Fibroblast of upper back skin (primary cell): ENCODE results near the gene PRLR.

ENCODE experiments used
- DNase-seq: peaks from one replicate; pipeline ENCODE4 v3.0.0-alpha.2; 2013

Gene PRLR

DNA sequence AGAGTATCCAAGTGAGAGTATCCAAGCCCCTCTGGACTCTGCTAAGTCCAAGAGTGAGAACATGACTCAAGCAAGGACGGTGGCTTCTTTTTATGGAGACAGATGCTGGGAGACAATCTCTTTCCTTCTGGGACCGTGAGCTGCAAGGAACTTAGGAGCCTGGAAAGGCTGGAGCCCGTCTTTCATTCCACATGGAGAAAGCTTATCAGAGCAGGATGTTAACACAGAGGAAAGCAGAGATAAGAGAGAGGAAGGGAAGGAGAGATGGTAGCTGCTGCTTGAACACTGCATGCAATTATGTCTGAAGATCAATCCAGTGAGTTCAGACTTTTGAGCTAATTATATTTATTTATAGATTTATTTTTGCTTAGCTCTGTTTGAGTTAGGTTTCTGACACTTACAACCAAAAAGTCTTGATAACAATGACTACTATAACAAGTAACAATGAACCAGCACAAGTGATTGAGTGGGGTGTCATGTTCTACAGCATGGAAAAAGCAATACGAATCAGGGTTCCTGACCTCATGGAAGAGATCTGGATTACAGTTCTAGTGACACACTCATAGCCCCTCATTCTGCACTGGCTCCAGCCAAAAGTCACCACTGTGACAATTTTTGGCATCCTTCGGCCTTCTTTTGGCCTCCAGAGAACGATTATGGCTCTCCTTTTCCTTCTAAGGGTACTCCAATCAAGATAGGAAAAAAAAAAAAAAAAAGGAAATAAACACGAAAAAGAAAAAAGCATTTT is 71.5 kb downstream of the PRLR start:
- DNase-seq: no peak

DNA sequence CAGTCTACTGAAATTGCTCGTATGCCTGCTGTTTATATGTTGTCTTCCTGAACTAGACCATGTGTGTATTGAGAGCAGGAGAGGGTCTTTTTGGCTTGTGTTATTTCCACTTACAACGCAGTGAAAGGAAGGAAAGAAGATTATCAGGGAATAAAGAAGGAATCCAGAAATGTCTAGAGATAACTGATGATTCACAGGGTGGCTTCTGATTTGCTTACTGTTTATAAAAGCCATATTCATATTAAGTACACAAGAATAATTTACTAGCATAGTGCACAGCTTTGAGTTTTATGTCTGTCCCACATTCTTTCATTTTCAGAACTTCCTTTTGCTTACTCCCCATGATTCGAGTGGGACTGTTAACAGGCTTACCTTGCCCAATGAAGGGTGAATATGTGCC is 72.1 kb downstream of the PRLR start:
- DNase-seq: no peak

DNA sequence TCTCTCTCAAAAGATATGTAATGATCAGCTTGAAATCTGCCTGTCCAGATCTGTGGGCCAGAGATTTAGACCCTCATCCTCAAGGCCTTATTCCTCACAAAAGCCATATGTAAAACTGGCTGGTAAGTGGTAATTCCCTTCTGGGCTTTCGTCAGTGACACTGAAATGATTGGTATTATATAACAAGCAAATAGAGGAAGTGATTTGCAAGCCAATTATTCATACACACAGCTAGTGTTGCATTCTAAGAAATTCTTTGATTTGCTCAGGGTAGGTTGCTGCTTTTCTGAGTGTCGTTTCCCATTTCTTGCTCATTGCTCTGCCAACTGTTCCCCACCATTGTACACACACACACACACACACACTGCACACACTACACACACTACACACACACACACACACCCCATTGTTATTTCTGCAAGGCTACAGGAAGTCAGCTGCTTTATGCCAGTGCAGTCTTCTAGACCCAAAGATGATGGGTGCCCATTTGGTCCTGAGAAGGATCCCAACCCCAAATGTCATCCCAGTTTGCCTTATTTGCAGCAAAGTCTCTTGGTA is 76.8 kb downstream of the PRLR start:
- DNase-seq: no peak

DNA sequence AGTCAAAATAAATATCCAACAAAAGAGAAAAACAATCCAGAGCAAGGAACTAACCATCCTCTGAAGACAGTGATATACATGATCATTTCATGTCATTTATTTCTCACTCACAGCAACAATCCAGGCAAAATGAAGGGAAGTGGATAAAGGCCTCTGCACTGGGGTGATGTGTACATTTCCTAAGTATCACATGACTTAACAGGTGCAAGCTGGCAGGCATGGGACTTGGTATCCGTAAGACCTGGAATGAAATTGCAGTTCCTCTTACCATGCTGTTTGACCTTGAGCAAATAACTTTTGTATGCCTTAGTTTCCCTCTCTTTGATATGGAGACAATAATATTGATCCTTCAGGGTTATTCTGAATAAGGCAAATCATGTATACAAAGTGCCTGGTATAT is 77.6 kb downstream of the PRLR start:
- DNase-seq: no peak

DNA sequence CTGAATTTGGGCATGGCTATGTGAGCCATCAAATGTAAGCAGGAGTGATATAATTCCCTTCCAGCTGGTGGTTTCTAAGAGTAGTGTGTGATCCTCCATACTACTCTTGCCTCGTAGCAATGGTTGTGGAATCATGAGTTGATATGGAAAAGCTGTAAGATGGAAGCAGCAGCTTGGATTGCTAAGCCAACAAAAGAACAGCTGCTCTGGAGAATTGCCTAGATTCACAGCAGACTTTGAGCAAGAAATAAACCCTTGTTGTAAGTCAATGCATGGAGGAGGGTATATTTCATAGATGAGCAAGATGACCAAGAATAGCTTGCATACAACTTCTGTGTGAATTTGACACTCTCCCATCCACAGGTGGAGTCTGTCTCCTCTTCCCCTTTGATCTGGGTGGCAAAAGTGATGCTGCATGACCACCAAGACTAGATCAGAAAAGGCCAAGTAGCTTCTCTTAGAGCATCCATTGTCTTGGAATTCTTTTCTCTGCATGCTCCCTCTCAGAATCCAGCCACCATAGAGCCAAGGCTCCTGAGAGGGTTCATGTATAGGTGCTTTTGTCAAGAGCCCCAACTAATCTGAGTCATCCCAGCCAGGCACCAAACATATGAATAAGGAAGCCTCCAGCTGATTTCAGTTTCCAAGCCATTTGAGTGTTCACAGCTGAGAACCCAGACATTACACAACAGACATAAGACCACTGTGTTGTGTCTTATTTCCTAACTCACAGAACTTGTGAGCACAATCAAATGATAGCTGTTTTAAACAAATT is 79.0 kb downstream of the PRLR start:
- DNase-seq: no peak

DNA sequence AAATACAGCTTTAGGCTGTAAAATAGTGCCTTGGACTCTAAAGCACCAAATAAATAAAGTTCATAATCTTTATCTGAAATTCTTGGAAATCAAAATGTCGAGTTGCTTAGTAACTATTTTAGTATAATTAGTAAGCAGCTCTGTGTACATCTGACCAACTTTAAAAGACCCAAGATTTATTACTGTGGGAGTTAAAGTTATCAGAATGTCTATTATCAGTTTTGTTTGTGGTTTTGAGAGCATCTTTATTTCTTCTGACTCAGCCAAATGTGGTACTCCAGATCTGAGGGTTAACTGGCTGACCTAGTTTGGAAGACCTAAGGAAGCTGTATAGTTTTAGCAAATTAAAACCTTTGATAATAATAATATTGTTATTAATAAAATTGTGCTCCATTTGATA is 81.2 kb downstream of the PRLR start:
- DNase-seq: no peak

DNA sequence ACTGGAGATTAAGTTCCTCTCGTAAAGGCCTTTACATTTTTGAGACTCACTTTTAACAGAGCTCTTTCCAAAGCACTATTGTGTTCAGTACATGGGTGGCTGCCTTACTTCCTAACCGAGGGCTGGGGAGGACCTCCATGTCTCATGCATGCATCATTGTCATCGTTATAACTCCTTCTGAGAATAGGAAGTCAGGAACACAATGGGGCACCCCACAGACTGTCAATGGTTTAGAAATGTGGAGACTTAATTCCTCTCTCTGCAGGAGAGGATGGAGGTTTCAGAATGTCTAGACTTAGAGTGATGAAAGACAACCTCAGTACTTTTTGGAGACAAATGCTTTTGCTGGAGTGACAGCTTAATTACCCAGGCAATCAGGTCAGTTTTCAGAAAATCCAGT is 83.9 kb downstream of the PRLR start:
- no peak for DNase-seq

DNA sequence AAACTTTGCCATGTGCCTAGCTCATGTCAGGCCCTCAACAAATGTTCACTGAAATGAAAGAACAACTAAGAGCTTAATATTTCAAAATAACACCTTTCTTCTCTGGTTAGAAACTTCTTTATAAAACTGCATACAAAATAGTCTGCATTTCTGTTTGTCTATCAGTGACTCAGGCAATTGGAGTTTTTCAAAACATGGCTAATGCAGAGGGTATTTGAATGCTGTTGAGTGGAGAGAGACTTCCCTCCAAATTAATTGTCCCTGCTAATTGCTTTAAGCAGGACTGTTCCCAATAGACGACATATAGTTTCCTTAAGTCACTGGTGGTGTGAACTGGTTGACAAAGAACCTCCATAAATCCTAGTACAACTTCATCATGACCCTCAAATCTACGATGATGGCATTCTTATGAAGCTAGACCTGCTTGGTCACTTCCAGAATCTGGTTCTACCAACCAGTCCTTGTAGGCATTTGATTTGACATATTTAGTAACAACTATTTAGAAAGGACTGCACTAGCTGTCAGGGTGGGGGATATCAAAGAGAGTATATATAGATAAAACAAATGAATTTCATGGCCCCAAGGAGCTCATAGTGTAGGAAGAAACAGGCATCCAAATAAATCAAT is 84.5 kb downstream of the PRLR start:
- no peak for DNase-seq

DNA sequence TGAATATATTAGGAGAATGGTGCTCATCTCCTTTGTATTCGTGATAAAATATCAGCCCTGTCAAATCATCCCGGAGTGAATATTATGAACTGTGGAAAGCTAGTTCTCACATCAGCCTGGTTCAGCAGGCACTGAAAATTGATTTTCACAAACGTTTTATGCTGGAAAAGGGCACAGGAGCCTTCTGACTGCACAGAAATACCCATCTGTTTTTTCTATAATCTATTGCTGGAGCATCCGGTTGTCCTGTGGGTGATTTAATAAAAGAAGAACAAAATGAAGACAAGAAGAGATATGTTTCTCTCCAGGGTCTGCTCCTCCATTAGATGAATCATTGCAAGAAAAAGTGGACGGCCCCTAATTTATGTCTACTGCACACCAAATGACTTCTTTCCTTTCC is 85.3 kb downstream of the PRLR start:
- no peak for DNase-seq

DNA sequence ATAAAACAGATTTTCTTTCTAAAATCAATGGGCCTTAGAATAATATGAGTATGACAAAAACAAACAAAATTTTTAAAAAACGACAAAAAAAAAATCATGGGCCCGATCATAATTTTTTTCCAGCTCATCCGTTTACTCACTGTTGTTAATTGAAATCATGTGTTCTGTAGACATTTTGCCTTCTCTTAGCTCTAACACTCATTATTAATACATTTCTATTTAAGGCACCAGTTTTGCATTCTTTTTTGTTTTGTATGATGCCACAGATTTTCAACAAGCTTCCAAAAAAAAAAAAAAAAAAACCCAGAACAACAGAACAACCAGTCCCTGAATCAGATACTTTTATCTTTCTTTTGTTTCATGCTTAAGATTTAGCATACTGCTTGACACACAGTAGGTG is 86.4 kb downstream of the PRLR start:
- DNase-seq: no peak

DNA sequence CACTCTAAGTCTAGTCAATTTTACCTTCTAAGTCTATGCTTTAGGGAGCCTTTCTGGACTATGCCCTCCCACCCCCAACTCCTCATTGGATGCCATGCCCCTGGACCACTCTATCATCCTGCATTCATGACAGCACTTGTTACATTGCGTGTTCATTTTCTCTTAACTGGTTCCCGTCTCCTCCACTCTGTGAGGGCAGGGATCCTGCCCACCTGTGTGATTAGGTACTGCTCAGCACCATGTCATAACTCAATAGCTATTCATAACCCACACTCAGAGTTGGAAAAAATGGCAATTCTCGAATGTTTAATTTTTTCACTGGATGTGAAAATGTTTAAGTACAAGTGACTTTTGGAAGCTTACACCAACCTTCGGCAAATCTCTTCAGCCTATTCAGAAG is 88.5 kb downstream of the PRLR start:
- no peak for DNase-seq

DNA sequence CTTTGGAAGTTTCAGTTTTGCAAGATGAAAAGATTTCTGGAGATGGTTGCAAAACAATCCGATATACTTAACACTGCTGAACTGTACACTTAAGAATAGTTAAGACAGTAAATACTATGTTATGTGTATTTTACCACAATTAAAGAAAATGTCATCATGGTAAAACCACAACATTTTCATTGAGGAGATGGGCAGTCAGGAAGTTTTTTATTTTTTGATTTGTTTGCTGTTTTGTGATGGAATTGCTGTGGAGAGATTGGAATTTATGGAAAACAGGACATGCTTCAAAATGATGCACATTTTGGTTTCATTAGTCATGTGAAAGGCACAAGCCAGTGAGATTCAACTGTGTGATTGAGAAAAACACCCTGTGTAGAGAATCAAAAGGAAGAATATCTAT is 92.1 kb downstream of the PRLR start:
- DNase-seq: peak; percentile 67

DNA sequence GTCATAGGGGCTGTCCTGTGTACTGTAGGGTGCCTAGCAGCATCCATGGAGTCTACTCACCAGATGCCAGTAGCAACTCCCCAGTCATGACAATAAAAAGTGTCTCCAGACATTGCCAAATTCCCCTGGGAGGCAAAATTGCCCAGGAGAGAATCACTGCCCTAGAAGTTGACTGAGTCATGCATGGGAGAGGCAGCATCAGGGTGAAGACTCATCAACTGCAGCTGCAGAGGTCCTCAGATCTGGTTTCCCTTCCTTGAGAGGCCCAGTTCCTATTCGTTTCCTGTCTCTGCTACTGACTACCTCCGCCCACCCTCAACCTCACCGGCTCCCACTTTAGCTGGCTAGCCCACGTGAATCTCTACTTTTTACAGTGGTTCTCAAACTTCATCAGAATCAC is 93.9 kb downstream of the PRLR start:
- peak; percentile 96 for DNase-seq

DNA sequence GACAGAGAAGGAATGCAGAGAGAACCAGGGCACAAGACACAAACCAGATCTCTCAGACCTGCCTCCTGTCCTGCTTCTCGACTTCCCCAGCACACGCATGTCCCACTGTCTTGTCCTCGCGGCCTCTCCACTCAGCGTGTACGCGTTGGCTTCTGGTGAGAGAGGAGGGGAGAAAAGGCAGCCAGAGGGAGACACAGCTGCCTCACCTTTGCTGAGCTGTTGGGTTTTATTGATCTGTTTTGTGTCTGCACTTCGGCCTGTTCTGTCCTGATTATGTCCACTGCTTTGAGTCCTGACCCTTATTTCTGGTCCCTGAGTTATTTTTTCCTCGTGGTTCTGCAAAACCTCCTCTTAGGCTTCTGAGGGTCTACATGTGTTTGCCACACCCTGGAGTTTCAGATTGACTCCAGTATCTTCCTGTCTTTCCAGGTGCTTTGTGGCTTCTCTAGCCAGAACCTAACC is 95.0 kb downstream of the PRLR start:
- DNase-seq: no peak

DNA sequence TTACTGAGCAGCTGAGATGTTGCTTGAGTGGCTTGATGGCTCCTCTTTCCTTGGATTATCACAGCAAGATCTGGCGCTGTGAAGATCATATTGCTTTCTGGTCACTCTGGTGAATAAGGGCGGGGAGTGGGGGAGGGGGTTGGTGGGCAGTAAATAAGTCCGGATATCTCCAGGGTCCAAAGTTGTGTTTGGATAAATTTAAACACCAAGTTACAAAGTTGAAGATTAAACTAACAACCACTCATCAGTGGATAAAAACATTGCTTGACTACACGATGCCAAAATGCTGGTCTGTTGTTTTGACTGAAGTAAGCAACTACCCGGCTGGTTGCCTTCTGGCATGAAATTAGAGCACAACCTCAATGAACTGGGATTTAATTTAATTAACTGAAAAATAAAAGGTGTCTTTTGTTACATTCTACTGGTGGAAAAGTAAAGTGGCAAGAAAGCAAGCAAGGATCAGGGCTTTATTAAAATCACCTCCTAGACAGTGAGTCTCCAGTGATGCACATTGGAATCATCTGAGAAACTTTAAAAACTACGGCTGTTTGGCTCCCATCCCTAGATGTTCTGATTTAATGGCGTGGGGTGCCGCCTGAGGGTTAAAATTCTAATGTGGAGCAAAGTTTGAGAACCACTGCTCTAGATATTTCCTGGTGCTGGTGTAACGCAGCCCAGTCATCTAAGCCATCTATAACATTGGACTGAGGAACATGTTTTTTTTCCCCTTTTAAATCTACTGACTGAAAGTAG is 95.8 kb downstream of the PRLR start:
- DNase-seq: no peak

DNA sequence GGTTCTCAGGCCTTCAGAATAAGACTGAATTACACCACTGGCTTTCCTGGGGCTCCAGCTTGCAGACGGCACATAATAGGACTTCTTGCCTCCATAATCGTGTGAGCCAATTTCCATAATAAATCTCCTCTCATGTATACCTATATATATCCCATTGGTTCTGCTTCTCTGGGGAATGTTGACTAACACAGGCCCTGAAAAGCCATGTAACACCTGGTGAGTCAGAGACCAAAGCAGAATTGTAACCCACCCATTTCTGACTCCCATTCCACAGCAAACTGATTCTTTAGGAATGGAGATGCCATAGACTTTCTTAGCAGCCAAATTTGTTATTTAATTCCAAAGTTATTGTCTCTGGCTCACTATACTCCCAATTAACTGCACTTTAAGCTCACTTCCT is 97.1 kb downstream of the PRLR start:
- no peak for DNase-seq

DNA sequence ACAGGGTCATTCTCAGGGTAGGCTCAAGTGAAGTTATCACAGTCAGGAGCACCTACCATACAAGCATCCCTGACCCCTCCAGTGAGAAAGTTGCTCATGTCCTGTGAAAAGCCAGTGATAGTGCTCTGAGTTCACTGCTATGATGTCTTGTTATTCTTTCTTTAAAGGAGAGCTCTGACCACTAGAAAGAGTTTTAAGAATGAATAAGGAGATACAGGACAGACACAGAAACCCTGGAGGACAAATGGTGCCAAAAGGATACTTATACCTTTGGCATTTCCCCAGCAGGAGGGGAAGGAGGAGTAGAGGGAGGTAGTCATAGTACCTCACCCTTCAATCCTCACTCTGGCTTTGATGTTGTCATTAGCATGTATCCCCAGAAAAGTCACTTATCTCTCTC is 98.6 kb downstream of the PRLR start:
- DNase-seq: peak; percentile 67

DNA sequence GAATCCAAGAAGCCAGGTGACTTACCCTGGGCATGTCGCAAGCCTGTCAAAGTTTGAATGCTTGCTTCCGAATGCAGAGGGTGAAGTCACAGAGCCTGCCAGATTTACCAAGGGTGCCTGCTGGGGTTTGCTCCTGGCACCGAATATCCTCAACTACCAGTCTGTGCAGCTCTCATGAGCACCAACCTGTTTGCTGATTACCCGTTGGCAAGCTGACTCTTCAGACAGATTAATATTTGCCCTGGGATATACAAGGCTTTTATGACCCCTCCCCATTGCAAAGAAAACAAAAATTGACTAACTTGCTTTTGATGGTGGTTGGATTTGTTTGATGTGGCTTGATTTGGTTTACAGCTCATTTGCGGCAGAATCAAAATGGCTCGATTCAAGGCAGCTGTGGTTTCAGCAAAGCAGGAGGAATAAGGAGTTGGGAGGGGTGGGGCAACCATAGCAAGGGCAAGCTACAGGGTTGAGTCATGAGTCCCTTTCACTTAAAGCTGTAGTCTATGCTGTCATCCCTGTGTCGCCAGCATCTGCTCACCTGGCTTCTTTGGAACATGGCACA is 100.3 kb downstream of the PRLR start:
- DNase-seq: peak; percentile 75

DNA sequence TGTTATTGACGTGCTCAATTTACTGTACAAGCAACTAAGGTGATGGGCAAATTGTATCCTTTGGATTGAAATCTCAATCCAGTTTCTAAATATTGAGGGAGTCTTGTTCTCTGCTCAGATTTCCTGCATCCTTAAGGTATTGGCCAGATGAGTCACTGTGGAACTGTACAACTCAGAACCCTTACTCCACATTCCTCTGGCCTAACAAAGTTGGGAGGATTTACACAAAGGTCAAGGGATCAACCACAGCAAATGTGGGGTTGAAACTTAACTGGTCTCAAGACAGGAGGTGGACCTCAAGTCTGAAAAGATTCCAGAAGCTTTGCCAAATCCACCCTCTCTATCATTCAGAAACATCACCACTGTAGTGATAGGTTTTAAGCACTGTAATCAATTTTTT is 101.0 kb downstream of the PRLR start:
- peak; percentile 97 for DNase-seq

DNA sequence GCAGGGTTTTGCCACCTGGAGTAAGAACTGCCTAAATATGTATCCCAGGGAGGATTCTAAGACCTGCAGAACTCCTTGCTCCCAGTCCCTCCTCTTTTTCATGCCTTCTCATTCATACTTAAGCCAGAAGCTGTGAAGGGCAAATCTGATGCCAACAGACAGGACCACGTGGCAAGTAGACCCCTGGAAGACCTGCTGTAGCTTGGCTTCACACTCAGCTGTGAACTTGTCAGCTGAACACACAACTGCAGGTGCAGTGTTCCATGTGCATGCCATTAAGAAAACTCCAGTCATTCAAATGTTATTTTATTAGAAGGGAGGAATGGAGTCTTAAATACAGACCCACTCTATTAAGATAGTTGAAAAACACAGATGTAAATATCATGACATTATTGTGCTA is 103.3 kb downstream of the PRLR start:
- DNase-seq: no peak

DNA sequence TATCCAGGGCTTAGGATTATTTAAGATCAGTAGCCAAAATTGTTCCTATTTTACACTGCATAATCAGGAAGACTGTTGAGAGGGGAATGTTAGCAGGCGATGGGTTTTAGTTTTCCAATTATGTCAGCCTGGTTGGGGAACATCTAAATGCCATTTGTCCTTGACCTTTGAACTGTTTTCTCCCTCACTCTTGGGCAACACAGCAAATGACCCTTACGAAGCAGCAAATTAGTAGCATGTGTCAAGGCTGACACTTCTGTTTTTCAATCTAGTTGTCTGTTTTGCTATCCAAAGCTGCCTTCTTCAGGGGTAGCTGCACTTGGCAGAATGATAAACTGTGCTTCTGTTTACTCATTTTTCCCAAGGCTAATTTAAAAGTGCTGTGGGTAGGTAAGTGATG is 104.5 kb downstream of the PRLR start:
- no peak for DNase-seq

DNA sequence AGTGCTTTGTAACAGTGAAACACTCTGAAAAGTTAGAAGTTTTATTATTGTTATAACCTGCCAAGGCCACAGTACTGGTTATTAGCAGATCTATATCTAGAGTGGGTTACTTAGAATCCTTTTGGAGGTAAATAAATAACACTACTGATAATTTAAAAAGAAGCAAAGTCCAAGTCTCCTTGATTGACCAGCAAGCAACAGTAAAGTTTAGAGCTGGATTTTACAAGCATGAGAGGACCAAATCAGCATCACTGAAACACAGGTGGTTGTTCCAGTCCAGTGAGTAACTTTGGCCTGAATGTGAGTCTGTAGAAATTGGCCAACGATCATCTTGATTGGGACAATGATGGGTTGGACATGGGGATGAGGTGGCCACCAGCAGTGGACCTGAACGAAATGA is 105.4 kb downstream of the PRLR start:
- DNase-seq: no peak

DNA sequence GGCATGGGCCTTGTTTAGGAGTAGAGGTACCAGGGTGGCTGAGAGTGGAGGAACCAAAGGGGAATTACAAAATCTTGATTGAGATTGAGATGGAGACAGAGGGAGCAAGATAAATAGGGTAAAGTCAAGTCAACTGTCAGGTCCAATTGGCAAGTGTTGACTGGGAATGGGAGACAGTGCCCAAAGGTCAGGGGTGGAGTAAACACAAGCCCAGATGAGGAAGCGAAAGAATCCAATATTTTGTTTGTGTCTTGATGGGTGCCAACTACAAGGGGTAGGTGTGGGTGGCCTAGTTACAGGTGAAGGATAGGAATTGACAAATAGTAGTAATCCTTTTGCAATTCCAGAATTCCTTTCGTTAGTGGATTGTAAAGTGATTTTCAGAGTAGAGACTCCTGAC is 107.5 kb downstream of the PRLR start:
- no peak for DNase-seq
